Spleen (tissue), 11 donors: ENCODE measurements around the gene SMCO4. TPM values are rescaled to one million over a fixed set of nuclear protein-coding genes. Genes with fewer than 3 reads are reported as not detected.

Source experiments
- DNase-seq: peaks from one replicate; pipeline ENCODE4 v3.0.0-alpha.2; 2020
- H3K27ac ChIP-seq, 8 donors: fragments of 200-600 bp; sonication (generic) in 7 of 8; 1 replicate in 4 of 8; 2 replicates in 4 of 8; pipeline versions ENCODE4 v1.5.0 to v1.8.0; 2016 to 2021; ENCODE audit warnings: inconsistent platforms in 4 of 8, mild to moderate bottlenecking in 4 of 8, moderate library complexity in 1 of 8
- H3K27me3 ChIP-seq, 7 donors: fragments of 200-600 bp; sonication (generic) in 6 of 7; replicated peaks in 1 of 7; 1 replicate in 4 of 7; 2 replicates in 3 of 7; pipeline versions ENCODE4 v1.5.0 to v1.8.0; 2016 to 2021; ENCODE audit warnings: inconsistent platforms in 3 of 7, mild to moderate bottlenecking in 1 of 7
- H3K36me3 ChIP-seq, 6 donors: fragments of 200-600 bp; sonication (generic) in 5 of 6; 1 replicate in 4 of 6; 2 replicates in 2 of 6; pipeline versions ENCODE4 v1.5.0 to v1.8.0; 2016 to 2021; ENCODE audit warnings: inconsistent platforms in 2 of 6
- H3K4me1 ChIP-seq, 6 donors: fragments of 200-600 bp; sonication (generic) in 5 of 6; 1 replicate in 3 of 6; 2 replicates in 3 of 6; pipeline versions ENCODE4 v1.5.0 to v1.8.0; 2016 to 2021; ENCODE audit warnings: inconsistent platforms in 3 of 6
- H3K4me3 ChIP-seq, 8 donors: fragments of 200-600 bp; sonication (generic) in 7 of 8; 1 replicate in 4 of 8; 2 replicates in 4 of 8; pipeline versions ENCODE4 v1.5.0 to v1.8.0; 2016 to 2021; ENCODE audit warnings: inconsistent platforms in 4 of 8, mild to moderate bottlenecking in 4 of 8, moderate library complexity in 2 of 8
- H3K9me3 ChIP-seq, 8 donors: fragments of 200-600 bp; sonication (generic) in 7 of 8; 1 replicate in 4 of 8; 2 replicates in 4 of 8; pipeline versions ENCODE4 v1.5.0 to v1.8.0; 2016 to 2021; ENCODE audit warnings: inconsistent platforms in 4 of 8
- POLR2A ChIP-seq, 3 donors: fragments of 450-650 bp; IDR thresholded peaks; one replicate each; pipeline ENCODE4 v1.5.1; 2017; ENCODE audit warnings: antibody characterized with exemption in 3 of 3, mild to moderate bottlenecking in 1 of 3
- POLR2AphosphoS5 ChIP-seq, 3 donors: sonication (generic); formaldehyde crosslinking; IDR thresholded peaks; one replicate each; pipeline ENCODE4 v1.5.1; 2017; ENCODE audit warnings: antibody characterized with exemption in 3 of 3
- WGBS, 5 donors: extraction: QIAGEN DNeasy Blood & Tissue Kit in 3 of 5; methylation state at CpG; one replicate each; pipeline versions ENCODE4 v1.1.5 to v1.1.7; 2013 to 2018; 5-methylcytosine and 5-hydroxymethylcytosine counted together
- intact Hi-C: fragments of 100-400 bp; cut with DNase I; formaldehyde crosslinking; loops from one replicate; pipeline ENCODE4 v1.15.0; 2023; ENCODE audit warnings: low total_unique reads
- polyA plus RNA-seq, 3 donors: library from polyadenylated mRNA; stranded (reverse); fragments of 200-250 nt; gene quantifications; one replicate each; pipeline ENCODE4 v1.2.1, GENCODE V29; 2013
- total RNA-seq, 7 donors: library from RNA; depleted of rRNA in 3 of 7; stranded (reverse); fragments of >200 nt in 3 of 7; fragmentation: NEBNext Ultra II Directional in 4 of 7; extraction: Animal tissue kit (Norgen Biotek cat#: 25700) in 4 of 7; gene quantifications; one replicate each; pipeline versions ENCODE4 v1.1.0 to v1.2.1, GENCODE V29; 2016 to 2021
- TF ChIP-seq, protein P1 (sequence below), 11 experiments: fragments of 200-600 bp in 7 of 11; fragments of 450-650 bp in 4 of 11; sonication (generic) in 4 of 11; IDR thresholded peaks in 8 of 11; conservative IDR thresholded peaks in 3 of 11; 1 replicate in 7 of 11; 2 replicates in 4 of 11; pipeline versions ENCODE4 v1.4.0 to v1.8.0; 2016 to 2021; ENCODE audit warnings: antibody characterized with exemption in 11 of 11, inconsistent platforms in 4 of 11, mild to moderate bottlenecking in 1 of 11
- donor health status: healthy with polysubstance abuse.
- donor health status: DM: no; HTN: no; CAD: no; lungs with moderate emphysema.
- donor health status: DM: no; HTN: no; CAD: no.
- donor health status: Bipolar disorder and iron deficiency.
- donor health status: healthy.
- donor health status: DM: no; HTN: no; CAD: no.
- donor health status: DM: yes; HTN: yes; CAD: no.

SMCO4 gene
- total and polyA plus RNA-seq, 10 donors, result 21.8 to 74.1 (median 51.9) TPM

DNA sequence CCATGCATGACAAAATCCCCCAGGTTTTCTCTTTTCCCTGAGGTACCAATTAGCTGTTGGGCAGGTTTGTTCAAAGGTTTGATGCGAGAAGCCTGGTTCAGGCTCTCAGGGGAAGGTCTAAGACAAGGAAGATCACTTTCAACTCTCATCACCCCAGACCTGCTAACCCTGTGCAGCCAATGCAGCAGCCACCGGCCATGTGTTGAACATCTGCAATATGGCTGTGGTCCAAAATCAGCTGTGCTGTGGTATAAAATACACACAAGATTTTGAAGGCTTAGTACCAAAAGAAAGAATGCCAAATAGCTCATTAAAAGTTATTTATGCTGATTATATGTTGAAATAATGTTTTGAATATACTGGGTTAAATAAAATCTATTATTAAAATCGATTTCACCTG lies 58.5 kb downstream of the SMCO4 start:
- Histone ChIP-seq H3K4me3 (no peak overlapping the region), H3K9me3 (no peaks in the 10 kb centered on the region), H3K4me1 (peaks cover 0 to 15% (median 0%) of the 10 kb centered on the region in 6 donors), H3K27me3 (no peaks in the 10 kb centered on the region), H3K36me3 (peaks cover 0 to 27% (median 0%) of the 10 kb centered on the region in 6 donors), H3K27ac (no peak overlapping the region)
- 69 to 90% (median 81%) methylated on average over 3 of the region's 3 CpGs for WGBS, 5 donors
- no peak for TF ChIP-seq POLR2AphosphoS5 (IDR thresholded peaks at IDR 0.05)
- TF ChIP-seq, protein P1, sequence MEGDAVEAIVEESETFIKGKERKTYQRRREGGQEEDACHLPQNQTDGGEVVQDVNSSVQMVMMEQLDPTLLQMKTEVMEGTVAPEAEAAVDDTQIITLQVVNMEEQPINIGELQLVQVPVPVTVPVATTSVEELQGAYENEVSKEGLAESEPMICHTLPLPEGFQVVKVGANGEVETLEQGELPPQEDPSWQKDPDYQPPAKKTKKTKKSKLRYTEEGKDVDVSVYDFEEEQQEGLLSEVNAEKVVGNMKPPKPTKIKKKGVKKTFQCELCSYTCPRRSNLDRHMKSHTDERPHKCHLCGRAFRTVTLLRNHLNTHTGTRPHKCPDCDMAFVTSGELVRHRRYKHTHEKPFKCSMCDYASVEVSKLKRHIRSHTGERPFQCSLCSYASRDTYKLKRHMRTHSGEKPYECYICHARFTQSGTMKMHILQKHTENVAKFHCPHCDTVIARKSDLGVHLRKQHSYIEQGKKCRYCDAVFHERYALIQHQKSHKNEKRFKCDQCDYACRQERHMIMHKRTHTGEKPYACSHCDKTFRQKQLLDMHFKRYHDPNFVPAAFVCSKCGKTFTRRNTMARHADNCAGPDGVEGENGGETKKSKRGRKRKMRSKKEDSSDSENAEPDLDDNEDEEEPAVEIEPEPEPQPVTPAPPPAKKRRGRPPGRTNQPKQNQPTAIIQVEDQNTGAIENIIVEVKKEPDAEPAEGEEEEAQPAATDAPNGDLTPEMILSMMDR (IDR thresholded peaks at IDR 0.05 in 8 of 11, conservative IDR thresholded peaks at IDR 0.05 in 3 of 11), result no peak
- intact Hi-C loops, result no loop called here
- no peak for DNase-seq

DNA sequence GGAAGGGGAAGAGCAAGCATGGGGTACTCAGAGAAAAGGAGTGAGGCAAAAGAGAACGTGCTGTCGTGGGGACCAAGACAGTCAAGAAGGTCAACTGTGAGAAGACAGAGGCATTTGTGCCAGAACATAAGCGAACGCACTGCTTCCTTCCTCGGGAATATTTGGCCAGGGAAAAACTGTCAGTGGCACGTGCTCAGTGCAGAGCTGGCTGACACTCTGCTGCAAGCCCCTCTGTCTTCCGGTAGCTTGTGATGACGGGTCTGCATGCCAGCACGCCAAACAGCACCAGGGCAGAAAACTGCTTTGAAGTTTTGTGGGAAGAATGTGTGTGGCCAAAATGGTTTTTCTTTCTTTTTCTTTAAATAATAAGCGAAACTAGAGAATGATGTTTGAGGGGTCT lies 60.6 kb downstream of the SMCO4 start:
- intact Hi-C loops, result no loop called here
- H3K36me3 ChIP-seq, result peaks cover 0 to 36% (median 0%) of the 10 kb centered on the region in 6 donors
- 78 to 86% (median 84%) methylated on average over 10 of the region's 10 CpGs for WGBS, 5 donors
- H3K27me3 ChIP-seq, result no peaks in the 10 kb centered on the region
- H3K27ac ChIP-seq, result no peak overlapping the region
- no peaks in the 10 kb centered on the region for H3K9me3 ChIP-seq
- H3K4me3 ChIP-seq, result no peak overlapping the region
- DNase-seq, result no peak
- H3K4me1 ChIP-seq, result peaks cover 0 to 9% (median 0%) of the 10 kb centered on the region in 6 donors
- TF ChIP-seq POLR2AphosphoS5 (IDR thresholded peaks at IDR 0.05), result no peak
- TF ChIP-seq, protein P1 (IDR thresholded peaks at IDR 0.05 in 8 of 11, conservative IDR thresholded peaks at IDR 0.05 in 3 of 11), result no peak
- TF ChIP-seq POLR2A (IDR thresholded peaks at IDR 0.05), result no peak

DNA sequence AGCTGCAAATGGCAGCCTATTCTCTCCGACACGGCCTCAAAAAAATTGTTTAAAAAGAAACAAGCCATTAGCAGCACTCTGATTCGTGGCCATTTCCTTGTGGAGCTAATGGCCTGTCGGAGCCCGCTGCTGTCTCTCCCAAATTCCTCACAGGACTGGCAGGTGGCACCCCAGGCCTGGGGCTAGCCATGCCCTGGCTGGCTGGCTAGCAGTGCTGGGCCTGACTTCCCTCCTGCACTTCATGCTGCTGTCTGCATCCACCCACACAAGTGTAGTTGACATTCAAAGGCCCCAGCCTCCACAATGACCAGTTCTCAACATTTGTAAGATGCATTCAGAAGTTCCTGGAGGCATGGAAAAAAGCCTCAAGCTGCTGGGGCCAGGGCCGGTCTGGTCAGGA lies 61.5 kb downstream of the SMCO4 start:
- H3K27me3 ChIP-seq, result no peaks in the 10 kb centered on the region
- H3K4me1 ChIP-seq, result peaks cover 0 to under 1% (median 0%) of the 10 kb centered on the region in 6 donors
- TF ChIP-seq, protein P1 (IDR thresholded peaks at IDR 0.05 in 8 of 11, conservative IDR thresholded peaks at IDR 0.05 in 3 of 11), result no peak
- no peak for DNase-seq
- intact Hi-C loops, result no loop called here
- no peaks in the 10 kb centered on the region for H3K9me3 ChIP-seq
- H3K36me3 ChIP-seq, result peaks cover 0 to 45% (median 0%) of the 10 kb centered on the region in 6 donors
- no peak overlapping the region for H3K4me3 ChIP-seq
- 93 to 97% (median 96%) methylated on average over 5 to 6 of the region's 6 CpGs for WGBS, 5 donors
- H3K27ac ChIP-seq, result no peak overlapping the region

DNA sequence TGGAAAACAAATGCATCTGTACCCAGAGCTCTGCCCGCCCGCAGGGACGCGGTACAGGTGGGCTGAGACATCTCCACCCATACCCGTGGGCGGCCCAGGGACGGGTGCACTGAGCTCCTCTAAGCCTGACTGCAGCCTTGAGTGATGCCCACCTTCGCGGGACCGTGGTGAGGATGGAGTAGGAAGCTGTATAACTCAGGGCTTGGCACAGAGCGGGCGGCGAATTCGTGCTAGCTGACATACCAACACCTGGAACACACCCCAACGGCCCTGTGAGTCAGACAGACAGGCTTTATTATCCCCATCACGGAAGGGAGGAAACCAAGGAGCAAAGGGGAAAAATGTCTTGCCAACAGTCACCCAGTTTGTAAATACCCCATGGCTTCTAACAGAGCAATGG lies 61.9 kb downstream of the SMCO4 start:
- no peaks in the 10 kb centered on the region for H3K9me3 ChIP-seq
- H3K36me3 ChIP-seq, result peaks cover 0 to 49% (median 0%) of the 10 kb centered on the region in 6 donors
- H3K27me3 ChIP-seq, result no peaks in the 10 kb centered on the region
- TF ChIP-seq POLR2A (IDR thresholded peaks at IDR 0.05), result no peak
- no peak for TF ChIP-seq POLR2AphosphoS5 (IDR thresholded peaks at IDR 0.05)
- TF ChIP-seq, protein P1 (IDR thresholded peaks at IDR 0.05 in 8 of 11, conservative IDR thresholded peaks at IDR 0.05 in 3 of 11), result no peak
- WGBS, 5 donors, result 92 to 98% (median 93%) methylated on average over 16 of the region's 16 CpGs
- intact Hi-C loops, result no loop called here
- H3K4me3 ChIP-seq, result no peak overlapping the region
- no peak for DNase-seq
- no peak overlapping the region for H3K27ac ChIP-seq
- H3K4me1 ChIP-seq, result no peaks in the 10 kb centered on the region
